Measurements from ENCODE around the gene ZNF770. TPM values are rescaled to one million over a fixed set of nuclear protein-coding genes. Genes with fewer than 3 reads are reported as not detected.

Gene ZNF770
- total and polyA plus RNA-seq, 9 of the 15 experiments (the other 6 are each of a cell fraction or from before 2014, with no cell fraction given) = 3.4 to 50.8 (median 40.3) TPM

- TF ChIP-seq FOXP4 (CRISPR knock-in tag; IDR thresholded peaks at IDR 0.05; ENCODE audit: borderline replicate concordance) = no peak
- no peak; the same call in 1 of the 2 replicates for TF ChIP-seq E2F5 (CRISPR knock-in tag; IDR thresholded peaks at IDR 0.05)
- TF ChIP-seq SNRNP70 (optimal IDR thresholded peaks at IDR 0.05; ENCODE audit: low read depth, low read length) = no peak
- no peak for TF ChIP-seq ZNF277 (CRISPR knock-in tag; IDR thresholded peaks at IDR 0.05; ENCODE audit: borderline replicate concordance)
- TF ChIP-seq RFX5 (IDR thresholded peaks at IDR 0.05; ENCODE audit: low read depth, low read length) = no peak
- peak; percentile 91 for TF ChIP-seq ELF1 (tag; IDR thresholded peaks at IDR 0.05)
- TF ChIP-seq ZNF347 (CRISPR knock-in tag; IDR thresholded peaks at IDR 0.05; ENCODE audit: low read depth) = no peak
- TF ChIP-seq HSF4 (CRISPR knock-in tag; IDR thresholded peaks at IDR 0.05; ENCODE audit: borderline replicate concordance) = no peak
- no peak for TF ChIP-seq TCF7 (IDR thresholded peaks at IDR 0.05; ENCODE audit: borderline replicate concordance)
- peak; percentile 52; the same call in 1 of the 2 replicates for TF ChIP-seq LEF1 (IDR thresholded peaks at IDR 0.05)
- TF ChIP-seq NCOR1 (IDR thresholded peaks at IDR 0.05) = peak; percentile 7; the same call in 1 of the 2 replicates
- peak; percentile 60; the same call in 1 of the 2 replicates for TF ChIP-seq FOXJ2 (tag; IDR thresholded peaks at IDR 0.05)
- TF ChIP-seq ZFX (CRISPR knock-in tag; IDR thresholded peaks at IDR 0.05) = peak; percentile 54
- TF ChIP-seq SREBF2 (CRISPR knock-in tag; IDR thresholded peaks at IDR 0.05) = no peak
- TF ChIP-seq NFIX (CRISPR knock-in tag; IDR thresholded peaks at IDR 0.05; ENCODE audit: low read depth) = no peak
- no peak for TF ChIP-seq EGR1 (conservative IDR thresholded peaks at IDR 0.05)
- TF ChIP-seq UBTF (IDR thresholded peaks at IDR 0.05; ENCODE audit: borderline replicate concordance in 1 of 2, low read depth in 2 of 2, low read length in 2 of 2) = peak; percentile 46 to 83; a peak in 2 of 4 replicates
- TF ChIP-seq ZNF75A (CRISPR knock-in tag; IDR thresholded peaks at IDR 0.05) = no peak
- peak; percentile 81; the same call in 1 of the 2 replicates for TF ChIP-seq ARID3A (IDR thresholded peaks at IDR 0.05; ENCODE audit: borderline replicate concordance, low read depth, low read length)
These were observed 18.6 kb downstream of the ZNF770 start, which contains the start of gene AQR (continued) for GRCh38 chr15:34969340-34970097.

All from K562 (cell line).